Esophagus muscularis mucosa (tissue), 4 donors: ENCODE data around the gene HOXB7. TPM values are rescaled to one million over a fixed set of nuclear protein-coding genes. Genes with fewer than 3 reads are reported as not detected.

Experiments used
- DNase-seq: peaks from one replicate; pipeline ENCODE4 v3.0.0-alpha.2; 2017; ENCODE audit errors: extremely low spot score
- H3K27ac ChIP-seq, 4 donors: fragments of 200-600 bp; sonication (generic); replicated peaks in 1 of 4; 1 replicate in 3 of 4; 2 replicates in 1 of 4; pipeline ENCODE4 v1.5.1; 2016 to 2019; ENCODE audit warnings: mild to moderate bottlenecking in 1 of 4
- H3K27me3 ChIP-seq, 4 donors: fragments of 200-600 bp; sonication (generic); one replicate each; pipeline versions ENCODE4 v1.5.1 to v1.6.0; 2016 to 2019
- H3K36me3 ChIP-seq, 4 donors: fragments of 200-600 bp; sonication (generic); one replicate each; pipeline ENCODE4 v1.5.1; 2016 to 2019
- H3K4me1 ChIP-seq, 4 donors: fragments of 200-600 bp; sonication (generic); one replicate each; pipeline ENCODE4 v1.5.1; 2016 to 2019
- H3K4me3 ChIP-seq, 4 donors: fragments of 200-600 bp; sonication (generic); 1 replicate in 2 of 4; 2 replicates in 2 of 4; pipeline ENCODE4 v1.5.1; 2016 to 2019; ENCODE audit warnings: mild to moderate bottlenecking in 4 of 4, moderate library complexity in 1 of 4
- H3K9me3 ChIP-seq, 4 donors: fragments of 200-600 bp; sonication (generic); 1 replicate in 3 of 4; 2 replicates in 1 of 4; pipeline ENCODE4 v1.5.1; 2016 to 2019
- CTCF ChIP-seq, 3 experiments: fragments of 200-600 bp in 2 of 3; fragments of 450-650 bp in 1 of 3; sonication (generic) in 2 of 3; IDR thresholded peaks; one replicate each; pipeline ENCODE4 v1.5.1; 2017 to 2019; ENCODE audit warnings: antibody characterized with exemption in 3 of 3, mild to moderate bottlenecking in 2 of 3, moderate library complexity in 1 of 3
- EP300 ChIP-seq: sonication (generic); formaldehyde crosslinking; IDR thresholded peaks from one replicate; pipeline ENCODE4 v1.6.1; 2017; ENCODE audit warnings: antibody characterized with exemption
- POLR2A ChIP-seq: fragments of 450-650 bp; IDR thresholded peaks from one replicate; pipeline ENCODE4 v1.6.1; 2017; ENCODE audit warnings: antibody characterized with exemption, moderate library complexity, mild to moderate bottlenecking, low read depth
- POLR2AphosphoS5 ChIP-seq, 2 donors: sonication (generic); formaldehyde crosslinking; IDR thresholded peaks; one replicate each; pipeline ENCODE4 v1.6.1; 2017; ENCODE audit warnings: antibody characterized with exemption in 2 of 2
- WGBS: methylation state at CpG from one replicate; pipeline ENCODE4 v1.1.5; 2018; 5-methylcytosine and 5-hydroxymethylcytosine counted together
- intact Hi-C: fragments of 100-400 bp; cut with DNase I; formaldehyde crosslinking; loops from one replicate; pipeline ENCODE4 v1.15.1; 2023
- total RNA-seq, 4 donors: library from RNA; depleted of rRNA; stranded (reverse); fragments of >200 nt; gene quantifications; one replicate each; pipeline versions ENCODE4 v1.1.0 to v1.2.1, GENCODE V29; 2016

HOXB7 gene
- total RNA-seq, 4 donors from 2014 or later: 0.52 to 1.7 (median 0.66) TPM

DNA sequence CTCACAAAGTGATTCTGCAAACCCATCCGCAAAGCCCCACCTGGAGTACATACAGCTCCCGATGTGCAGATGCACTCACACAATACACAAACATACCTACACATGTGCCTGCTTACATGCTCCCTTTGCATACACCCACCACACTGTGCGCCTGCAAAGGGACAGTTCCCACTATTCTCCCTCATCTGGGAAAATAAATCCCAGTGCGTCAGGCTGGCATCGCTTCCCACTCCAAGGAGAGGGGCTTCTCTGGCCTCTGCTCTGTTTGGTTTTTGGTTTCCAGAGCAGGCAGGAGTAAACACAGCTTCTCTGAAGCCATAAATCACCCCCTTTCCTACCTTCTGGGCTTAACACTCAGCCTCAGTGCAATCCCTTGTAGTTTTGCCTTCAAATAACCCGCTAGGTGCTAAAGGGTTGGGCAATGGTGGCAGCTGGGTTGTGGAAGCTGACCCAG is 47.4 kb downstream of the HOXB7 start:
- DNase-seq: no peak
- Histone ChIP-seq H3K36me3 (no peaks in the 10 kb centered on the region), H3K27me3 (no peaks in the 10 kb centered on the region), H3K27ac (peak overlapping the region; percentile 91 to 97 (median 96)), H3K4me3 (peak overlapping the region; percentile 59 to 76 (median 65)), H3K9me3 (no peaks in the 10 kb centered on the region), H3K4me1 (peaks cover 67 to 100% (median 98%) of the 10 kb centered on the region in 4 donors)
- WGBS: 47% methylated on average over 6 of the region's 6 CpGs
- TF ChIP-seq CTCF (IDR thresholded peaks at IDR 0.05): no peak
- peak in 1 of 2 donors; percentile 9 for TF ChIP-seq POLR2AphosphoS5 (IDR thresholded peaks at IDR 0.05)
- TF ChIP-seq EP300: no peak
- no peak for TF ChIP-seq POLR2A
- intact Hi-C loops: no loop called here

GRCh38 chr17:48562934-48563333 is 47.9 kb downstream of the HOXB7 start:
- peaks cover 69 to 100% (median 98%) of the 10 kb centered on the region in 4 donors for H3K4me1 ChIP-seq

DNA sequence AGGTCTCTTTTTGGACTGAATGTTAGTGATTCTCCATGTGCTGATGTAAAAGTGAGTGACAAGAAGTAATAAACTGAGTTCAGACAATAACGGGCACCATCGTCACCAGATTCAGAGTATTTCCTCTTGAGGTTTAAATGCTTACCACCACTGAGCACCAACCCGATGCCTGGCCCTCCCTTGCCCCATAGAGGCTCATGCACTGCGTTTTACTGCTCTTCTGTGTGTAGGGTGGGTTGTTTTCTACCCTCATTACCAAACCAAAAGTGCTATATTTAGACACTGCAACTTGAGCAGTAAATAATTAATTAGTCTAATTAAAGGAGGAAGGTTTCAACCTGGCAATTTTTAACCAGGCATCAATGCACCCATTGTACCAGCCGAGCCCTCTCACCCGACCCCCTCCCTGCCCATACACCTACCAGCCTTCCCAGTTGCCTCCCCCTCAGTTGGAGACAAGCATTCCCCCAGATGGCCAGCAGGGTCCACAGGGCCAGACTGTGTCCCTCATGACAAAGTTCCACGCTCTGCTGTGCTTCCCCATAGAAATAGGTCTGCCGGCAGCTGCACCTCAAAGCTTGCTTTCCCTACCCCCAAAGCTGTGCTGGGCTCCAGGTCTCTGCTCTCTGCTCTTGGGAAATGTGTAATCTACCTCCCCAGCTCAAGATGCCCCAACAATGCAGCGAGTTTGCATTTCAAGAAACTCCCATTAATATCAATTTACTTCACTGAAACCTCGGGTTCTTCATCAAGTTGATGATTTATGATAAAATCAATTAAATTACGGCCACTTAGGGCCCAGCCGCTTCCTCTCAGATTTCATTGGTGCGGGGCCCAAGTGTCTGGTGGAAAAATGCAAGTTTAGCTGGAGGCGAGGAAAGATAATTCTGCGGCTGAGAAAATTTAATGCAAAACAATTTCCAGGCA is 48.7 kb downstream of the HOXB7 start:
- H3K36me3 ChIP-seq: no peaks in the 10 kb centered on the region
- TF ChIP-seq CTCF (IDR thresholded peaks at IDR 0.05): peak in 1 of 3 experiments; percentile 43
- TF ChIP-seq EP300: no peak
- no peak for TF ChIP-seq POLR2A
- no peak for DNase-seq
- H3K27ac ChIP-seq: peak overlapping the region; percentile 91 to 97 (median 96)
- intact Hi-C loops: no loop called here
- peaks cover 69 to 100% (median 98%) of the 10 kb centered on the region in 4 donors for H3K4me1 ChIP-seq
- H3K27me3 ChIP-seq: no peaks in the 10 kb centered on the region
- no peaks in the 10 kb centered on the region for H3K9me3 ChIP-seq
- peak overlapping the region in 3 of 4 donors; percentile 62 to 76 (median 68) for H3K4me3 ChIP-seq
- 54% methylated on average over 15 of the region's 15 CpGs for WGBS

More at GRCh38 chr17:48562934-48563333, 47.9 kb downstream of the HOXB7 start:
- TF ChIP-seq EP300 (no peak), CTCF (IDR thresholded peaks at IDR 0.05) (no peak), POLR2A (no peak), POLR2AphosphoS5 (IDR thresholded peaks at IDR 0.05) (no peak)
- intact Hi-C loops: no loop called here
- no peaks in the 10 kb centered on the region for H3K36me3 ChIP-seq
- 55% methylated on average over 5 of the region's 5 CpGs for WGBS
- no peaks in the 10 kb centered on the region for H3K9me3 ChIP-seq
- H3K27me3 ChIP-seq: no peaks in the 10 kb centered on the region
- H3K27ac ChIP-seq: peak overlapping the region; percentile 91 to 97 (median 96)
- peak overlapping the region; percentile 59 to 76 (median 65) for H3K4me3 ChIP-seq
- no peak for DNase-seq

GRCh38 chr17:48559840-48560817 is 50.7 kb downstream of the HOXB7 start:
- intact Hi-C loops: no loop called here
- Histone ChIP-seq H3K4me1 (peaks cover 65 to 98% (median 96%) of the 10 kb centered on the region in 4 donors), H3K9me3 (no peaks in the 10 kb centered on the region), H3K27ac (peak overlapping the region; percentile 91 to 97 (median 96)), H3K4me3 (peak overlapping the region; percentile 42 to 57 (median 56)), H3K36me3 (no peaks in the 10 kb centered on the region), H3K27me3 (no peaks in the 10 kb centered on the region)
- TF ChIP-seq EP300: no peak
- no peak for TF ChIP-seq POLR2A
- TF ChIP-seq POLR2AphosphoS5 (IDR thresholded peaks at IDR 0.05): peak; percentile 73 to 88
- DNase-seq: no peak
- WGBS: 50% methylated on average over 14 of the region's 14 CpGs
